ENCODE data around the gene DUSP14.

DNA sequence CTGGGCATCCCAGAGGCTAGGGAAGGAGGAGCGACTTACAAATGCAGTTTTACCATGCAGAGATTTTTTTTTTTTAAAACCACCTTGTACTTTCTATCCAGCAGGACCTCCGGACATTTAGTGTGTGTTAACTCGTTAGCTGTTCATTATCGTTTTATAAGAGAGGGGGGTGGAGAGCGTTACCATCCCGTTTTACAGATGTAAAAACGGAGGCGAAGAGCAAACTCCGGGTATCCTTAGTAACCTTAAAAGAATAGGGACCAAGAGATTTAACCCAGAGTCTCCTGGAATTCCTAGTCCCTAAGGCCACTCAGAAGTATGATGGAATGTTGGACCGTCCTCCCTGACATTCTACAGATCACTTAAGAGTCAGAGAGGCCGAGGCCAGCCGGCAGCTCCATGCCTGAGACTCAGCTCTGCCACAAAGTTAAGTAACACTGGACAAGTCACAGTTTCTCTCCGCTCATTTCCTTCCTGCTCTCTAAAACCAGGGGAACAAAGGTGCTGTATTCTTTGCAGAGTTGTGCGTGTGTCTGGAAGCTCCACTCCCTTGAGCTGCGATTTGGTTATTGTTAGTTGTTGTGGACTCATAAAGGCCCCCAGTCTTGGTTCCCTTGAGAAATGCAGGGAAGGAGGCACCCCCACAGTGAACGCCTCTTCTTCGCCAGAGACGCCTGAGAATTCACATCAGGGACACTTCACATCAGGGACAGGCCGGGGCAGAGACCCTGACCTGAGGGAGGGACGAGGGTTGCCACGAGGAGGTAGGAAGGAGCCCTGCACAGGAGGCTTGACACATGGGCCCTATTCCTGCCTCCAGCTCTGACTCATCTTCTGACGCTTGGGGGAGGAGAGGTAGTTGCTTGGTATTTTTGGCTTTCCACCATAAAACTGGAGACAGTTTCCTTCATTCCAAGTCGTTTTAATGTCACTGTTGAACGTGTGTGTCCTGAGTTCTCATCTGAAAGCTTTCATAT, 1.2 kb downstream of the DUSP14 start:
- TF ChIP-seq, protein P1, sequence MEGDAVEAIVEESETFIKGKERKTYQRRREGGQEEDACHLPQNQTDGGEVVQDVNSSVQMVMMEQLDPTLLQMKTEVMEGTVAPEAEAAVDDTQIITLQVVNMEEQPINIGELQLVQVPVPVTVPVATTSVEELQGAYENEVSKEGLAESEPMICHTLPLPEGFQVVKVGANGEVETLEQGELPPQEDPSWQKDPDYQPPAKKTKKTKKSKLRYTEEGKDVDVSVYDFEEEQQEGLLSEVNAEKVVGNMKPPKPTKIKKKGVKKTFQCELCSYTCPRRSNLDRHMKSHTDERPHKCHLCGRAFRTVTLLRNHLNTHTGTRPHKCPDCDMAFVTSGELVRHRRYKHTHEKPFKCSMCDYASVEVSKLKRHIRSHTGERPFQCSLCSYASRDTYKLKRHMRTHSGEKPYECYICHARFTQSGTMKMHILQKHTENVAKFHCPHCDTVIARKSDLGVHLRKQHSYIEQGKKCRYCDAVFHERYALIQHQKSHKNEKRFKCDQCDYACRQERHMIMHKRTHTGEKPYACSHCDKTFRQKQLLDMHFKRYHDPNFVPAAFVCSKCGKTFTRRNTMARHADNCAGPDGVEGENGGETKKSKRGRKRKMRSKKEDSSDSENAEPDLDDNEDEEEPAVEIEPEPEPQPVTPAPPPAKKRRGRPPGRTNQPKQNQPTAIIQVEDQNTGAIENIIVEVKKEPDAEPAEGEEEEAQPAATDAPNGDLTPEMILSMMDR (IDR thresholded peaks at IDR 0.05; ENCODE audit: insufficient read depth, low read length), result no peak
- TF ChIP-seq GABPA (IDR thresholded peaks at IDR 0.05; ENCODE audit: low read depth) (no peak), POLR2AphosphoS5 (IDR thresholded peaks at IDR 0.05; ENCODE audit: low read depth) (no peak; the same call in 1 of the 2 replicates)
